HG02852 (cell line): ENCODE data around the gene BCL2L2.
"Not testable (repeated sequence)": the region's sequence is repeated elsewhere in the genome, so short reads cannot be mapped to it uniquely, and the experiment has no call there.

Experiments
- ATAC-seq: cut with Tn5 transposase; IDR thresholded peaks from one replicate; pipeline ENCODE4 v1.9.1; 2021; ENCODE audit warnings: mild to moderate bottlenecking, moderate library complexity; ENCODE audit not compliant: unreplicated experiment

BCL2L2 gene, protein sequence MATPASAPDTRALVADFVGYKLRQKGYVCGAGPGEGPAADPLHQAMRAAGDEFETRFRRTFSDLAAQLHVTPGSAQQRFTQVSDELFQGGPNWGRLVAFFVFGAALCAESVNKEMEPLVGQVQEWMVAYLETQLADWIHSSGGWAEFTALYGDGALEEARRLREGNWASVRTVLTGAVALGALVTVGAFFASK

DNA sequence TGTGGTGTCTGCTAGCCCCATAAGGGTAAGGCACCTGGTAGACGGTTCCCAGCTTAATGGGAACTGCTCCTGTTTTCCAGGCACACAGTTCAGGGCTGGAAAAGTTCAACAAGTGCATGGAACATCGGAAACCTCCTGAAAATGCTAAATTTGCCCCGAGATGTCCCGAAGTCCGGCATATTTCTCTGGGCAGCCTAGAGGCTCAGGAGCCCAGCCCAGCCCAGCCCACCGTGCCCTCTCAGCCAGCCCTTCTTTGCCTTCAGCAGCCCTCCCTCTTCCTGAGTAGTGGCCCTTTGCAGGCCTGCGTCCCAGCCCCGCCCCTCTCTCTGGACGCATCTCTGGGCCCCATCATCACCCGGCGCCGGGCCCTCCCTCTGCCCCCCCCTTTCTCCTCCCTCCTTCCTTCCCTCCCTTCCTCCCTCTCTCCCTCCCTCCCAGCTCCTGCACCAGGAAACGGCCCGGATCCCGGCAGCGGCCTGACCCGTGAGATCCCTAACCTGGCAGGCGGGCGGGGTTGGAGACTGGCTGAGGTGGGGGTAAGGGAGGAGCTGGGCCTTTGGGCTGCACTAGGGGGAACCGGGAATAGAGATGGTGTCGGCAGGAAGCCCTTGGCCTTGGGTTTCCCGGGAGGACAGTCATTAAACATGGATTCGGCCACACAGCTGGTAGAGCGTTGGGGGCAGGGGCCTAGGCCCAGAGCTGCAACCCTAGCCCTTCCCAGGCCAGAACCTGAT is at the start of gene BCL2L2:
Gene BCL2L2, plus strand, starts transcription at position 422 of the 734 bp plus-strand sequence. CDS start 935 bp downstream, outside the sequence.
- ATAC-seq, result no peak

DNA sequence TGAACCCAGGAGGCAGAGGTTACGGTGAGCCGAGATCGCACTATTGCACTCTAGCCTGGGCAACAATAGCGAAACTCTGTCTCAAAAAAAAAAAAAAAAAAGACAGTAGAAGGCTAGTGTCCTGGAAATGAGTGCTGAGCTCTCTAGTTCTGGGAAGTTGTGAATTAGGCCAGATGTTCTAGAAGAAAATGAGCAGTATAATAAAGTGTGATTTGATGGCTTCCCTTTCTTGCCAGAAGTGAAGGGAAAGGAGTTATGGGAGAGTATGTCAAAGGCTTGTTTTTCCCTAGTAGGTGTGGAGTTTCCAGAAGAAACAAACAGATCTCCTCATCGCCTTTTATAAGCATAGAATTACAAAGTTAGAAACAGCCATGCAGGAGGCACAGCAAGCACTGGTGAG is 48.4 kb upstream of the BCL2L2 start:
- no peak for ATAC-seq

DNA sequence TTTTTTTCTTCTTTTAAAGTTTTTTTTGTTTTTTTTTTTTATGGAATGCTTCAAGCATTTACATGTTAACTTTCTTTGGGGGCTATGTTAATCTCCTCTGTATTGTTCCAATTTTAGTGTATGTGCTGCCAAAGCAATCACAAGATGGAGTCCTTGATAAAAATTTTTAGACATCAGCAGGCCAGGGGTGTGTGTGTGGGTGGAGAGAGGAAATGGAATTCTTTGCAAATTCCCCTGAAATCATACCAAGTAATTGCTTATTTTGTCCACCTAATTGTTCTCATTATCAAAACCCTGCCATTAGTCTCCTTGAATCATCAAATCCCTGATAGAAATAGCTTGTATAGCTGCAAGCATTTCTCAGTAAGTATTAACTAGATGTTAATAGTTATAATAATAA is 47.2 kb upstream of the BCL2L2 start:
- no peak for ATAC-seq

DNA sequence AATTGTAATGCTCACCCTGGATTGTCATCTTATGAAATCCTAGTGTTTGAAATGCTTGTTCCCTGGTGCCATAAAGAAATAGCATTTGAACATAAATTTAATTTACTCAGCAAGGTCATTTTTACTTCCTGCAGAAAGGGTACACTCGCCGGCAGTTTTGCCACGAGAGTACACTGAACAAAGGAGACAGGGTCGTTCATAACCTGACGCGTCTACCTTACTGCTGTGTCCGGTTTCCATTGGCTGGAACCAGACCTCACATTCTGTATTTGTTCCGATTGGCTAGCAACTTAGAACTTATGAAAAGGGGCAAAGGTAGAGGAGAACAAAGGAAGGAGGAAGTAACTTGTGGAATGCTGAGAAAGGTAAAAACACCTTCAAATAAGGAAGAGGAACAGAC is 45.8 kb upstream of the BCL2L2 start:
- not testable (repeated sequence) for ATAC-seq

DNA sequence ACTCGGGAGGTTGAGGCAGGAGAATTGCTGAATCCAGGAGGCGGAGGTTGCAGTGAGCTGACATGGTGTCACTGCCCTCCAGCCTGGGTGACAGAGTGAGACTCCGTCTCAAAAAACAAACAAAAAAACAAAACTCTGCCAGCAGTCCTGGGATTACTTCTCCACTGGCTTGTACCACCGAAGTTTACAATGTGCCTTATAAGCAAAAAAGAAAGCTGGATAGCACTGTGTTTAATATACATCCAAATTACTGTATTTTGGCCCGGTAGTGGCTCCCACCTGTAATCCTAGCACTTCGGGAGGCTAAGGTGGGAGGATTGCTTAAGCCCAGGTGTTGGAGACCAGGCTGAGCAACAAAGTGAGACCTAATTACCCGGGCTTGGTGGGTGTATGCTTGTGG is 37.4 kb upstream of the BCL2L2 start:
- no peak for ATAC-seq

DNA sequence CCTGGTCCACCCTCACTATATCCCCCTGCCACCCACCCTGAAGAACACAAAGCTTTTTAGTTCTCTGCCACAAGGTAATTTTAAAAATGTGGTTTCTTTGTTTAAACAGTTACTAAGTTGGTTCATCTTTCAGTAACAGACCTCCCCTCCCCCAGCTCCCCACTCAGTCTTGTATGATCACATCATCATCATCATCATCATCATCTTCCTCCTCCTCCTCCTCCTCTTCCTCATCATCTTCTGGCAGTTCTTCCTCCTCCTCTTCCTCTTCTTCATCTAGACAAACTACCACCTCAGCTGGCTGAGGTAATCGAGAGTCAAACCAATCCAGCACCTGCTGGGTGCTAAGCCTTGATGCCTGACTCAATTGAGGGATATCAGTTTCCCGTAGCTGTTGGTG is 31.2 kb upstream of the BCL2L2 start:
- ATAC-seq, result no peak

DNA sequence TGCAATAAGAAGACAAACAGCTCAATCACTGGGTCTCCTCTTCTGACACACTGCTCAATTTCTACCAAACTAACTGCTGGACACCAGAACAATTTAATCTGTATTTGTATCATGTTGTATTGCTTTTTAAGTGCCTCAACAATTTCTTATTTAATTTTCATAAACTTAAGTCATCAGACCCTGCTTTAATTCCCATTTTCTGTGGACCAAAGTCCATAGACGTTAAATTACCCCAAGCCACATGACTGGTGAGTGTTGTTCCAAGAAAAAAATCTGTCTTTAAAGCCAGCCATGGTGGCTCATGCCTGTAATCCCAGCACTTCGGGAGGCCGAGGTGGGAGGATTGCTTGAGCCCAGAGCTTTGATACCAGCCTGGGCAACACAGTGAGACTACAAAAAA is 29.4 kb upstream of the BCL2L2 start:
- ATAC-seq, result no peak

DNA sequence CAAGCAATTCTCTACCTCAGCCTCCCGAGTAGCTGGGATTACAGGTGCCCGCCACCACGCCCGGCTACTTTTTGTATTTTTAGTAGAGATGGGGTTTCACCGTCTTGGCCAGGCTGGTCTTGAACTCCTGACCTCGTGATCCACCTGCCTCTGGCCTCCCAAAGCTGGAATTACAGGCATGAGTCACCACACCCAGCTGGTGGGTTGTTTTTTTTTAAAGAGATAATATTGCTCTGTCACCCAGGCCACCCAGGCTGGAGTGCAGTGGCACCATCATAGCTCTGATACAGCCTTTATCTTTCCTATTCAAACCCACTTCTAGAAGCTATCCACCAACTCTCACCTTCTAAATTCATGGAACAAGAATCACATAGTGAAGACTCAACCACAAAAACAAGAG is 28.7 kb upstream of the BCL2L2 start:
- not testable (repeated sequence) for ATAC-seq

DNA sequence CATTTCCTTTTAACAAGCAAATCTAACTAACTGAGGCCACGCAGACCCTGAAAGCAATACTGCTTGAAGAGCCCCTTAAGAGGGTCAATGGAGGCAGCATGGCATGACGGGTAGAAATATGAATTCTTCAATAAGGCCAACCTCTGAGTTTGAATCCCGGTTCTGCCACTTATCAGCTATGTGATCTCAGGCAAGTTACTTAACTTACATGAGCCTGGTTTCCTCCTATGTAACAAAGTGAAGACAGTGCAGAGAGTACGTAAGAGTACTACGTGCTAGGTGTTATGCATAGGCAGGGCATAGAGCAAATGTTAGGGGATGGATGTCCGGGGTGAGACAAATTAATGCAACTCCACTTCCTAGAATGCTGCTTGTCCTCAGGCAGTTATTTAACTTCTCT is 25.4 kb upstream of the BCL2L2 start:
- ATAC-seq, result no peak

DNA sequence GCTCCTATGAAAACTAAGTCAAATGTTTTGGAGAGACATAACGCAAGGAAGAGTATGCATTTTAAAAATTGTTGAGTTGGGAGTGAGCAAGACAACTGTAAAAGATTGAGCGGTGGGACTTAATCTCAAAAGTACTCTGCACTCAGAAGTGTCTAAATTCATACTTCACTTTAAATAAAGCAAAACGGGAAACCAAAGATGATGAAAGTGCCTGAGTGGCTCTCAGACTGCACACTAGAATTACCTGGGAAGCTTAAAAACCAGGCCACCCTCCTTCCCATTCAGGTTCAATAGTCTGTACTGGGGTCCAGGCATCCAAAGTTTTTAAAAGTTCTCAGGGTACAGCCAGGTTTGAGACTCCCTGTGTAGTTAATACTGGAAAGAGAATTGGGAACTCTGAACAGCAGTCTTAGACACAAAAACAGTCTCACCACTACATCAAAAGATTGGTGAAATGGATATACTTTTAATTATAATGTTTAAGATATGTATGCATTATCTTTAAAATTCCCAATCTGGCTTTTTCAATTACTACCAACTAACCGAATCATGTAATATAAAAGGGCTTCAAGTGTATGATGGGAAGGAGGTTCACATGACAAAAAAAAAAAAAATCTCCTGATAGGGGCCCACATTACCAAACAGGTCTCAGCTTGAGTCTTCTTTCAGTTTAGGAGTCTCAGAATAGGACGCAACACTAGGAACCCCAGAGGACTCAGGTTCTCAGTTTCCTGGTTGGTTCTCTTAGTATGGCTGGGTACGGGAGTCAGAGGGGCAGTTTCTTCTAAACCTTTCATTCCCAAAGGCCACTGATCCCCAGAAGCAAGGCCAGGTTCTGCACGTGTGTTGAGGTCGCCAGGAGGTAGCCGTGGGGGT is 21.7 kb upstream of the BCL2L2 start:
- no peak for ATAC-seq

DNA sequence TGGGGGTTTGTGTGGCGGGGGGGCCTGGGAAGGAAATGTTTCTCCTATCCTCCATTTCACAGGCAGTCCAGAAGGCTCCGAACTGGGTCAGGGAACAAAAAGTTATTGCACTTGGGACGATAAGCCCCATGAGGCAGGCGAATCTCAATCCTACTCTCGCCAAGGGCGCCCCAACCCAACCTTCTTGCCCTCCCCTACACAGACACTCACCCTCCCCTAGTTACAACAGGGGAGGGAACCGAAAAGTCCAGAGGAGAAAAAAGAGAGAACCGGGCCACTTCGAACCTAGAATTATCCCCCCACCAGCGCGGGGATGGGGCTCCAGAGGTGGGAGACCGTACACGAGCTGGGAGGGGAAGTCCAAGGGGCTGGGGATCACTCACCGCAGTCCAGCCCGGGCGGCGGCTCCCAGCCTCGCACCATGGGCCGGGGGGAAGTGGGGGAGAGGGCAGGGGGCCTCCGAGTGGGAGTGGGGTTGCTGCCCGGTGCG is 21.1 kb upstream of the BCL2L2 start:
- peak; percentile 34 for ATAC-seq

DNA sequence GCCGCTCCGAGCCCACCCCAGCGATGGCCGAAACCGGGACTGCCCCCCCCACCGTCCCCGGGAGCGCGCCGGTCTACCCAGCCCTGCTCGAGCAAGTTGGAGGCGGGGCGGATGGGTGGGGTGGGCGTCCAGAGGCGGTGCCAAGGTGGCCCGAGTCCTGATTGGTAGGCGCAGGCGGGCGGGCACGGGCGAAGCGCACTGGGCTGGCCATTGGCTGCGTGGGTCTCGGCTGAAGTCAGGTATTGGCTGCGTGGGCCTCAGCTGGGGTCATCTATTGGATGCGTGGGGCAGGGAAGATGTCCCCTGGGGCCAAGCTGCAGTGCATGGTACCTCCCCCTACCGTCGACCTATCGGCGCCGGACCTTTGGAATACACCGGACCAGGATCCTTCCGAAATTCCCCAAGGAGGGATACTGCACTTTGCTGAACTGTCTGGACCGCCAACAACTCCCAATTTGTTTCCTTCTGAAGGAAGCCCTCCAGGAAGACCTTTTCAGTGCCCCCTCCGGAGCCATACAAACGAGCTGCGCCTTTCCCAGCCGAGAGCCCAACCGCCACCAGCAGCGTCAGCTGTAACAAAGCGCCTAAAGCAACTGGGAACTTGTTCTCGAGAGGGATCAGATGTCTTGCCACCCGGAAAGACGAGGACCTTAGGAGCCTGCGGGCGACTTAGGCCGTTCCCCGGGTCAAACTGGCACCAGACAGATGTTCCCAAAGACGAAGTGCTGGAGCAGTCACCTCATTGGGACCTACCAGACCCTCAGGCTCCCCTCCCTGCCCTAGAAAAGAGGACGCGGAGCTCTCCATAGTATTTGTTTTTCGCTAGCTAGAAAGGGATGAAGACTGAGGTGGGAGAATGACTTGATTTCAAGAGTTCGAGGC is 20.4 kb upstream of the BCL2L2 start, which contains the start of gene HOMEZ:
Gene HOMEZ, minus strand, starts transcription at position 113 of the 882 bp plus-strand sequence. CDS start 180 bp downstream, outside the sequence.
- peak; percentile 97 for ATAC-seq

DNA sequence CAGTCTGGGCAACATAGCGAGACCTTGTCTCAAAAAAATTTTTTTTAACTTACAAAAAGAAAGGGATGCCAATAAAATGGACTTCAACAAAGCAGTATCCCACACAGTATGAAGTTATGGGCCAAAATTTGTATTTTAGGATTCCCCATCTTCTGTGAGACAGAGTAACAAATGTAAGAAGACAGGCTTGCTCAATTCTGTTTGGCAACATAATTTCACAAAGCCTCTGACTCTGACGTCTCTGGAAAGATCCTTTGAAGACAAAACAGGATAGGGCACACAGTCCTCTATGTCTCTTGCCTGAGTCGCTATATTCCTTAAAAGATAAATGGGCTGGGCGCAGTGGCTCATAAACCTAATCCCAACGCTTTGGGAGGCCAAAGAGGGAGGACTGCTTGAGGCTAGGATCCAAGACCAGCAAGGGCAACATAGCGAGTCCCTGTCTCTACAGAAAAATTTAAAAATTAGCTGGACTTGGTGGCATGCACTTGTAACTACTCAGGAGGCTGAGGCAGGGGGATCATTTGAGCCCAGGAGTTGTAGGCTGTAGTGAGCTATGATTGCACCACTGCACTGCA is 19.6 kb upstream of the BCL2L2 start:
- ATAC-seq, result no peak

DNA sequence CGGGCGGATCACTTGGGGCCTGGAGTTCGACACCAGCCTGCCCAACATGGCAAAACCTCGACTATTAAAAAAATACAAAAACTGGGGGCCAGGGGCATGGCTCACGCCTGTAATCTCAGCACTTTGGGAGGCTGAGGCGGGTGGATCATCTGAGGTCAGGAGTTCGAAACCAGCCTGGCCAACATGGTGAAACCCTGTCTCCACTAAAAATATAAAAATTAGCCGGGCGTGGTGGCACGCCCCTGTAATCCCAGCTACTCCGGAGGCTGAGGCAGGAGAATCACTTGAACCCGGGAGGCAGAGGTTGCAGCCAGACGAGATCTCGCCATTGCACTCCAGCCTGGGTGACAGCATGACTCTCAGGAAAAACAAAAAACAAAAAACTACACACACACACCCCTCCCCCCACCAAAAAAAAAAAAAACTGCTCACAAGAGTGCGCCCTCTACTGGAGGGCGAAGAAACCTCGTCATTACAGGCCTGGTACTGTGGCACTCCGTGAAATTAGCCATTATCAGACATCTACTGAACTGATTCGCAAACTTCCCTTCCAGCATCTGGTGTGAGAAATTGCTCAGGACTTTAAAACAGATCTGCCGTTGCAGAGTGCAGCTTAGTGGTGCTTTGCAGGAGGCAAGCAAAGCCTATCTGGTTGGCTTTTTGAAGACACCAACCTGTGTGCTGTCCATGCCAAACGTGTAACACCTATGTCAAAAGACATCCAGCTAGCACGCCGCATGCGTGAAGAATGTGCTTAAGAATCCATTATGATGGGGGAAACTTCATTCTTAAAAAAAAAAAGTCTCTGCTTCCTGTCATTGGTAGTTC is 11.7 kb upstream of the BCL2L2 start:
- ATAC-seq, result no peak

DNA sequence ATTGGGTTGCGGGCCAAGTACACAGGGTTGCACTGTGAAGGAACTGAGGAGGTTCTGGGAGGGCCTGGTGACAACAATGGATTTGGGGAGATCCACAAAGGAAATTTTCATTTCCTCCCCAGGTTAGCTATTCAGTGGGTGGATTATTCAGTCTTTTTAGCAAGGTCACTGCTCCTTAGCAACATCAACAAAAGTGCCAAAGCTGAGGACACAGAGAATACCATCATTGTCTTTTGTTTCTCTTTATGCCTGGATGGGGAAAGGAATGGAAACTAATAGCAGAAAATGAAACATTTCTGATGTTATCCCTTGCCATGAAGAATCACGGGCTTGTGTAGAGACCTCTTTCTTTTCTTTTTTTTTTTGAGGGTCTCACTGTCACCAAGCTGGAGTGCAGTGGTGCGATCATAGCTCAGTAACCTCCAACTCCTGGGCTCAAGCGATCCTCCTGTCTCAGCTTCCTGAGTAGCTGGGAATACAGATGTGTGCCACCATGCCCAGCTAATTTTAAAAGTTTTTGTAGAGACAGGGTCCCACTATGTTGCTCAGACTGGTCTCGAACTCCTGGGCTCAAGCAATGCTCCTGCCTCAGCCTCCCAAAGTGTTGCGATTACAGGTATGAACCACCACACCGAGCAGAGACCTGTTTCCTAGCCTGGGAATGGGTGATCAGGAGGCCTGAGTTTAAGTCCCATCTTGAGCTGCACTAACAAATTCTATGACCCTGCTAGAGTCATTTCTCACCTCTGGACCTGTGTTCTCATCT is 10.4 kb upstream of the BCL2L2 start:
- ATAC-seq, result no peak

DNA sequence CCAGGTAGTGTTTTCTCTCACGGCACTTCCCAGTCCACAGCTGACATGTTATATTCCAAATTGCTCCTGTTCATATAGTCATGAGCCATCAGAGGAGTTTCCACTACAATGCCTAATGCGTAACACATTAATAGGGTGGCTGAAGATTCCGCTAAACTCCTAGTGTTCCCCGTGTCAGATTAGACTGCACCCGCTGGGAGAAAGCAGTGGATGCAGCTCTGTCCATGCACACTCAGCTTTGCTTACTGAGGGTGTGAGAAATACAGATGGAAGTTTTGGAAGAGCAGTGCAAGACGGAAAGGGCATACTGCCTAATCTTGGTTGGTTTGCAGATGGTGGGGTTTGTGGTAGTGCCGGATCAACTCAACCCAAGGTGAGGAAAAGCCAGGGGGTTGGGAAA is 9.5 kb upstream of the BCL2L2 start:
- ATAC-seq, result no peak

DNA sequence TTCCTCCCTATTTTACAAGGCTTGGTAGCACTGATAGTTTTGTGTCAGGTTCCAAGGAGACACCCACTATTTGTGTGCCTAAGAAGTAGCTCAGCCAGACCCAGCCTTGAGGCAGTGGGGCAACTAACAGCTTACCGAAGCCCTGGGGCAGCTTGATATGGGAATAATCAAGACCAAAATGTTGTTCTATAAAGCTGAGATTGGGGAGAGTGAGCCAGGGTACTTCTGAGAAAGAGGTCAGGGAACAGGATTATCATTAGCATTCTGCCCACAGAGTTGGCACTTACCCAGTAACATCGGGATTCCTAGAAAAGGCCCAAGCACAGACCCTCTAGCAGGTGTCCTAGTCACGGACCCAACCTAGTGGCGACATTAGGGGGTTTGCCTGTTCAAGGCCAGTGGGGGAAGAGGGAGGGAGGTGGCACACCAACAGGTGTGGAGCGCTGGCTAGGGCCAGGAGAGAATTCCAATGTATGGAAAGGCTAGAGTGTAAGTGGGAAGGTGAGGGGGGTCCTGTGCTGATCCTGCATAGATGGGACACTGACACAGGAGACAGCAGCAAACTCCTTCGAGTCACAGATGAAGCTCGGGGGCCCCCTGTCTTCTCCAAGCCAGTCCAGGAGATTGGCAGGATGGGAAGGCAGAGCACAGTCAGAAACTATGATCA is 8.9 kb upstream of the BCL2L2 start:
- no peak for ATAC-seq
